GM19372 (cell line): ENCODE results near the gene CACNG7.

Experiments
- ATAC-seq: cut with Tn5 transposase; IDR thresholded peaks from one replicate; pipeline ENCODE4 v1.9.1; 2021; ENCODE audit warnings: mild to moderate bottlenecking, low read depth, moderate library complexity; ENCODE audit not compliant: unreplicated experiment

Gene CACNG7

DNA sequence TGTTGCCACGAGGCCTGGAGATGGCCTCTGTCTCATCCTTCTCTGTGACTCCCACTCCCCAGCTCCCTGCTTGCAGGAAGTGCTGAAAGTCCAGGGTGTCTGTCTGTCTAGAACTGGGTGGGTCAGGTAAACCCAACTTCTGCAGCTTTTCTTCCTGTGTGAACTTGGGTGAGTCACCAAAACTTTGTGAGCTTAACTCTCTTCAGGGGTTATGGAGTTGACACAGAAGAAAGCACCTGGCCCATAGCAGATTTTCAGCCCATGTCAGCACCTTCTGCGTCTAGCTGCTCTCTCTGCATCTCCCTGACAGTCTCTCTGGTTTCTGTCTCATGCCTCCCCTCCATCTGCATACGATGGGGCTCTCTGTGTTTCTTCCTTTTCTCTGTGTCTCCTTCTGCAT, 4.2 kb upstream of the CACNG7 start:
- no peak for ATAC-seq

DNA sequence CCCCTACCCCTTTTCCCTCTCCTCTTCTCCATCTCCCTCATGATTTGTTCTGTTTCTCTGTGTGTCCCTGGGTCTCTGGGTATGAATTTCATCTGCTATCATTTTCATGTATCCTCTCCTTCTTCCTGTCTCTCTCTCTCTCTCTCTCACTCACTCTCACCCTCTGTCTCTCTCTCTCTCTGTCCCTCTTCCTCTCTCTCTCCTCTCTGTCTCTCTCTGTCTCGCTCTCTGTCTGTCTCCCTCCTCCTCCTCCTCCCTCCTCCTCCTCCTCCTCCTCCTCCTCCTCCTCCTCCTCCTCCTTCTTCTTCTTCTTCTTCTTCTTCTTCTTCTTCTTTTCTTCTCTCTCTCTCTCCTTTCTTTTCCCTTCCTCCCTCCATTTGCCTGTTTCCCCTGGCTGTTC, 3.3 kb upstream of the CACNG7 start:
- no peak for ATAC-seq

DNA sequence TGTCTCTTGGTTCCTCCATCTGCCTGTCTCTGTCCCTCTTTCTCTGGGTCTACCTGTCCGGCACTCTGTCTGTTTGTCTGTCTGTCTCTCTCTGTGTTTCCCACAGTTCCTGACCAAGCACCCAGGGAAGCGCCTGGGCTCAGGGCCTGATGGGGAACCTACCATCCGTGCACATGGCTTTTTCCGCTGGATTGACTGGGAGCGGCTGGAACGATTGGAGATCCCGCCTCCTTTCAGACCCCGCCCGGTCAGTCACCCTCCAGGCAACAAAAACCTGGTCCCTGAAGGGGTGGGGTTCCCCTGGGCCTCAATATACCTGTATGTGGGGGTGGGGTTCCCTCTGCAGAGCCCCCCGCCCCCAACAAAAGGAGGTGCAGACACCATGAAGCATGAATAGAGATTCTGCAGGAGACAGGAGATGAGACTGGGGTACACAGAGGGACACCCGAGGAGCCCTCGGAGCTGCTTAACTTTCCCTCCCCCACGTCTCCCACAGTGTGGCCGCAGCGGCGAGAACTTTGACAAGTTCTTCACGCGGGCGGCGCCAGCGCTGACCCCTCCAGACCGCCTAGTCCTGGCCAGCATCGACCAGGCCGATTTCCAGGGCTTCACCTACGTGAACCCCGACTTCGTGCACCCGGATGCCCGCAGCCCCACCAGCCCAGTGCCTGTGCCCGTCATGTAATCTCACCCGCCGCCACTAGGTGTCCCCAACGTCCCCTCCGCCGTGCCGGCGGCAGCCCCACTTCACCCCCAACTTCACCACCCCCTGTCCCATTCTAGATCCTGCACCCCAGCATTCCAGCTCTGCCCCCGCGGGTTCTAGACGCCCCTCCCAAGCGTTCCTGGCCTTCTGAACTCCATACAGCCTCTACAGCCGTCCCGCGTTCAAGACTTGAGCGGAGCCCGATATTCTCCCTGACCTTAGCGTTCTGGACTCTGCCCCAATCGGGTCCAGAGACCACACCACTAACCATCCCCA, 2.6 kb upstream of the CACNG7 start:
- ATAC-seq, result no peak

DNA sequence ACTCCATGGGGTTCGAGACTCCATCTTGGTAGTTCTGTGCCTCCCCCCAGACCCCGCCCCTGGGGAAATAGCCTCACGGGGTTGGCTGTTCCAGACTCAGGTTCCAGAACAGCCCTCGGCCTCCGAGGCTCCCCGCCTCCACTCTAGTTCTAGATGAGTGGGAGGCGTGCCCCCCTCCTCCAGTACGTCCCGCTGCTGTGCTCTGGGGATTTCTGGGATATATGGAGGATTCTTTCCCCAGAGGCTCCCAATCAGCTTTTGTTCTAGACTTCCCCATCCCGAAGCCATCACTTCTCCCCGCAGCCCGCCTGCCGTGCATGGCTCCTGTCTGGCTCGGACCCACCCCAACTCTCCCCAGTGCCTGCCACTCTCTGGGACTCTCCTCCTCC, 1.9 kb upstream of the CACNG7 start:
- ATAC-seq, result no peak

DNA sequence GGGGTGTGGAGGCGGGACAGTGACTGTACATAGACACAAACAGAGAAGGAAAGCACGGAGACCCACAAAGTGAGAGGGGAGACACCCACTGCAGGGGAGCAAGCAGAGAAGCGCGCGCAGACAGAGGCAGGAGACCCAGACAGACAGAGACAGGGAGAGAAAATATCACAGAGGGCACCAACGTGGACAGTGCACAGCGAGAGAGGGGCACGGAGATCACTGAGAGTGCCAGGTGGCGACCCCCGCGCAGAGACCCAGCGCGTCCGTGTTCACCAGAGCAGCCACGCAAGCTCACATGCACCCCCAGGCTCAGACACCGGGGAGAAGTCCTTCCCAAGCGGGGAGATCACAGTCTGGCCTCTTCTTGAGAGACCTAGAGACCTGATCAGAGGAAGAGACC, 1.4 kb upstream of the CACNG7 start:
- ATAC-seq, result no peak

DNA sequence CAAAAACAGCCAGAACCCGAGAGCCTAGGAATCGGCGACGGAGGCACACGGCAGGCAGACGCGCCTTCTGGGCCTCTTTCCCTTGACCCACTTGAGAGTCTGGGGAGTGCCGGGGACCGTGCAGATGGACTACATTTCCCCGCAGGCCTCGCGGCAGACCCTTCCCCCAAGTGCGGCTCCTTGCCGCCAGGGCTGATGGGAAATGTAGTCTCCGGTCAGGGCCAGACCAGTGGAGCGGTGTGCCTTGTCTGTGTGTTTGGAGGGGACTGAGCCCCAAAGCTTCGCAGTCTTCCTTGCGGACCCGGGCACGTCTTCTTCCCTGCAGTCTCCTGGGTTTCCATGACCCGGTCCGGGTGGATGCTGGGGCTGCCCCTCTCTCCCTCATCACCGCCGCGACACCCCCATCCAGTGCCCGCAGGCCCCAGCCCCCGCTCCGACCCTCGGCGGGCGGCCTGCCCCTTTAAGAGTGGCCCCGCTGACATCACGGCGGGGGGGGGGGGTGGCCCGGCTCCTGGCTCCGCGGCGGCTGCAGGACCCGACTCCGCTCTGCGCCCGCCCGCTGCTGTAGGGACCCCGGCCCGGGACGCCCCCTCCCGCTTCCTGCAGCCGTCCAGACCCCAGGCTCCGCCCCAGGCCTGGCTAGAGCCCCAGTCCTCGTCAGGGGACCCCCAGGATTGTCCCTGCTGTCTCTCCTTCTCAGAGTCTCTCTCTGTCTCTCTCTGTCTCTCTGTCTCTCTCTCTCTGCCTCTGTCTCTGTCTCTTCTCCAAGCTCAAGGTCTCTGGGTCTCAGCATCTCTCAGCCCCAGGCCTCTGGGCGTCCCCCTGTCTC, 758 bp upstream of the CACNG7 start:
- ATAC-seq, result no peak

DNA sequence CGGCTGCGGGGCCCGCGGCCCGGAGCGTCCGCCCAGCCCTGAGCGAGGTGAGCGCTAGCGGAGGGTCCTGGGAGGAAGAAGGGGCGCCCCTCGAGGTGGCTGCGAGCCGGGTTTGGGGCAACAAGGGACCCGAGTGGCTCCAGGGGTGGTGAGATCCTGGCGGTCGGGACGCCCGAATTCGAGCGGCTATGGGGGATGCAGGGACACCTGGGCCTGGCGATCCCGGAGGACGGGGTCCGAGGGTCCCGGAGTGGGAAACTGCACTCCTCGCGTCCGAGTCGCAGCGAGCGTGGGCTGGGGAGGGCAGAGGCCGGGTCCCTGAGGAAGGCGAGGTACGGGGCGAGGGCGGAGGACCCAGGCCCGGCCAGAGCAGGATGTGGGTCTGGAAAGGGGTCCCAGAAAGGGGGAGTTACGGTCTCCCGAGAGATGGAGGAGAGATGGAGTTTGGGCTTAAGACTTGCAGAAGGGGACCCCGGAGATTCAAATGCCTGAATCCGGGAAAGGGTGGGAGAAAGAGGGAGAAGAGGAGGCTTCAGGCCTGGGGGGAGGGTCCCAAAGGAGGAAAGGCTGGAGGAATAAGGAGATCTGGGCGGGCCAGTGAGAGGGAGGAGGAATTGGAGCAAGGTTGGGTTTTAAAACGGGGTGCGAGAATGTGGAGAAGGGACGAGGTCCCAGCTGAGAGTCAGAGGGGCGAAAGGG, 542 bp downstream of the CACNG7 start:
- no peak for ATAC-seq

DNA sequence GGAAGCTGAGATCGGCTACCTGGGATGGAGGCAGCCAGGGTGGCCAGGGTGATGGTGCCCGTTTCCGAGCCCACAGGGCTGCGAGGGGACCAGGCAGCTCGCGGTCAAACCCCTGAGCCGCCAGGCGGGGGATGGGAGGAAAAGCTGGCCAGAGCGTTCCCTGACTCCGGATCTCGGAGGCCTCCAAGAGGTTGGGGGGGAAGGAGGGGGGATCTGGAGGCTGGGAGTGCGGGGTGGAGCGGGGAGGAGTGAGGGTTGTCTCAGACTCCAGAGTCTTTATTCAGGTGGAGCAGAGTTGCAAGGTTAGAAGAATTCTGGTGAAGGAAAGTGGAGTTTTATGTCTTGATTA, 1.1 kb downstream of the CACNG7 start:
- ATAC-seq, result no peak

DNA sequence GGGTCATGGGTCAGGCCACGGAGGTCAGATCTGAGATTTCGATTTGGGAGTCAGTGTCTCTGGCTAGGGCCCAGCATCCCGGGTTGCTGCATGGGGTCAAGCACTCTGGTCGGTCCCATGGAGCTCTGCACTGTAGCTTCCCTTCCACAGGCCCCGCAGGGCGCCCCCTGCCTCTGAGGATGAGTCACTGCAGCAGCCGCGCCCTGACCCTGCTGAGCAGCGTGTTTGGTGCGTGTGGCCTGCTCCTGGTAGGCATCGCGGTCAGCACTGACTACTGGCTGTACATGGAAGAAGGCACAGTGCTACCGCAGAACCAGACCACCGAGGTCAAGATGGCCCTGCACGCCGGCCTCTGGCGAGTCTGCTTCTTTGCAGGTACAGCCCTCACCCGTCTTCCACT, 3.6 kb downstream of the CACNG7 start:
- no peak for ATAC-seq

DNA sequence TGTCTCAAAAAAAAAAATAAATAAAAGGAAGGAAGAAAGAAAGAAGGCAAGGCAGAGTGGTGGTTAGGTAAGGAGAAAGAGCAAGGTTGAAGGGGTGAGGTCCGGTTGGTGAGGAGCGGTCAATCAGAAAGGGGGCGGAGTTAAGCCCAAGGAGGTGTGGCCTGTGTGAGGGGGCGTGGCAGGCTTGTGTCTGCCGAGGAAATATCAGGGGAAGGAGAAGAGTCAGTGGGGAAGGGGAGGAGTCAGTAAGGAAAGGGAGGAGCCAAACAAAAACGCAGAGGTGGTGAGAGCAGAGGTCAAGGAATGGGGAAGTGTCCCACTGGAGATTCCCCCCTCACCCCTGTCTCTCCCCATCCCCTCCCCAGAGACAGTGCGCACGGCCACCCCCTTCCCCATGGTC, 5.9 kb downstream of the CACNG7 start:
- ATAC-seq, result no peak

DNA sequence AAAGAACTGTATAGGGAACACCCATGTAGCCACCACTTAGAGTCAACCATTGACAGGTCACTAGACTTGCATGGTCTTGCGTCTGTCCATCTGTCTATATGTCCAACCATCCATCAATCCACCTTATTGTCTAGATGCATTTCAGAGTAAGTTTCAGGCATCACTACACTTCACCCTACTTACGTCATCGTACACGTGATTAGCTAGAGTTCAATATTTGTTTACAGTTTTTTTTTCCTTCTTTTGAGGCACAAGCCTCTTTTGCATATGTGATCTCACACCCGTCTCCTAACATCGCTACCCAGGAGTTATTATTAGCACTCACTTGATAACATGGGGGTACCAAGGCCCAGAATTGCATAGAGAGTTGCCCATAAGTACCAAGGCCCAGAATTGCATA, 6.9 kb downstream of the CACNG7 start:
- ATAC-seq, result no peak

DNA sequence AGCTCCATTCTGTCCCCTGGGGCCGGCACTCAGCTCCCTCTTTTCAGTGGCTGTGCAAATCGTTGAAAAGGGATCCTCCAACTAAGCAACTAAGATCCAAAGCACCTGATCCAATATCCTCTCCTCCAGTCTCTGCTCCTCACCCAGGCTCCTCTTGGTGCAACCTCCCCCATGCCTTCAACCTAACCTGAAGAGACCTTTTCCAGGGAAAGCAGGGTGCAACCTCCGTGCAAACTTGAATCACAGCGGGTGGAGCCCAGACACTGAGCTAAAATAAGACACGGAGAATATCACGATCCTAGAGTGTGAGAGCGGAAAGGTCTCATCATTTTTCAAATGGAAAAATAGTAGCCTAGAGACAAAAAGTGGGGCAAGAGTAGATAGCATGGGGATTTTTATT, 8.3 kb downstream of the CACNG7 start:
- no peak for ATAC-seq

DNA sequence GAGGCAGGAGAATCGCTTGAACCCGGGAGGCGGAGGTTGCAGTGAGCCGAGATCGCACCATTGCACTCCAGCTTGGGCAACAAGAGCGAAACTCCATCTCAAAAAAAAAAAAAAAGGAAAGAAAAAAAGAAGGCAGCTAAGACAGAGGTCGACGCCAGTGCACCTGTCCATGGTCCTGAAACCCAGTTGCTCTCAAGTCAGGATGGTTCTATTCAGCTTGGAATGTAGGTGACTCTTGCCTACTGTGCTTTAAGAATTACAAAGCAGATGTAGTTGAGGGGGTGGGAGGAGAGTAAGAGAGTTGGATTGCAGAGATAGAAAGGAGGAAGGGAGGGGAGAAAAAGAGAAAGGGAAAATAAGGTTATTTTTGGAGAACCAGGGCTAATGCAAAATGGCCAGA, 18.7 kb downstream of the CACNG7 start:
- no peak for ATAC-seq

DNA sequence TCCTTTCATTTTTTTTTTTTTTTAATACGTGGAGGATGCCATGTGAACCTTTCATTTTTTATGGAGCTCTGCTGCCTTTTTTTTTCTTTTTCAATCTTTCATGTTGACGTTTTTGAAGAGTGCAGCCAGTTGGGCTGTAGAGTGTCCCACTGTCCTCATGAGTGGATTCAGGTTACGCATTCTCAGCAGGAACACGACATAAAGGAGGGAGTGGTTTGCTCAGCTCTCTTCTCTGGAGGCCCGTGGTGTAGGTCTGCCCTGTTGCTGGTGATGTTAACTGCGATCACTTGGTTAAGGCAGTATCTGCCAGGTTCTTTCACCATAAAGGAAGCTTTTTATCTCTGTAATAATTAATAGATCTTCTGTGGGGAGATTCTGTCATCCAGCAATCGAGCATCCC, 27.0 kb downstream of the CACNG7 start:
- ATAC-seq, result no peak

DNA sequence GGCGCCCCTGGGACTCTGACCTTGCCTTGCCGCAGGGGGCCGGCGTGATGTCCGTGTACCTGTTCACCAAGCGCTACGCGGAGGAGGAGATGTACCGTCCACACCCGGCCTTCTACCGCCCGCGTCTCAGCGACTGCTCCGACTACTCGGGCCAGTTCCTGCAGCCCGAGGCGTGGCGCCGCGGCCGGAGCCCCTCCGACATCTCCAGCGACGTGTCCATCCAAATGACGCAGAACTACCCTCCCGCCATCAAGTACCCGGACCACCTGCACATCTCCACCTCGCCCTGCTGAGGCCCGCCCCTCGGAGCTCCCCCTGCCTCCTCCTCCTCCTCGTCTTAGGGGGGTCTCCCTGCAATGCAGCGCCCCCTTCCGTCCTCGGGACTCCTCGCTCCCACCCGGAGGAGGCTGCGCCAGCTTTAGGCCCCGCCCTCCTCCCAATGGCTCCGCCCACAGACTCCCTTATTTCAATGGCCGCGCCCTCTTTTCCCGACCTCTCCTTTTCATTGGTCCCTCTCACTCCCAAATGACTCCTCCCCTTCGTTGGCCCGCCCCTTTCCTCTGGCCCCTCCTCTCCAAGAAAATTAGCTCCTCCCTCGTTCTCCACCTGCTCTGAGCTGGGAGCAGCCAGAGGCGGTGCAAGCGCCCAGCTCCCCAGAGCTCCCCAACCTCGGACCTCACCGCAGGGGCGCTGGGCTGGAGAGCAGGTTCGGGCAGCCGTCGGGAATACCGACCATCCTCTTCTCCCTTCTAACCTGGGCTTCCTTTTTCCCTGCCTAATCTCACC, 33.1 kb downstream of the CACNG7 start:
- ATAC-seq, result no peak

DNA sequence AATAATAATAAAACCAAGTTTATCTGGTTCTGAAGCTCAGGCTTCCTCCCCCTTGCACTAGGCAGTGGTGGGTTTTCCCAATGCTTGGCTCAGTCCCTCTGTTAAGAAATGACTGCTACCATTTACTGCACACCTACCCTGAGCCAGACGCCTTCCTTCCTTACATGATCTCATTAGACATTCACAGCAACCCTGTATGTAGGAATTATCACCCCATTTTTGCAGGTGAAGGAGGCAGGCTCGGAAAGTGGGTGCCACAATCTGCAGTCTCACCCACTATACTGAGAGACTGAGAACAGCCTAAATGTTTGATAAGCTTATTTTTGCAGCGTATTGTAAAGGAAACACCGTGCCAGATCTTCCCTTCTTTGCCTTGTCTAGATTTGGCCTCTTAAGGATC, 35.3 kb downstream of the CACNG7 start:
- no peak for ATAC-seq

DNA sequence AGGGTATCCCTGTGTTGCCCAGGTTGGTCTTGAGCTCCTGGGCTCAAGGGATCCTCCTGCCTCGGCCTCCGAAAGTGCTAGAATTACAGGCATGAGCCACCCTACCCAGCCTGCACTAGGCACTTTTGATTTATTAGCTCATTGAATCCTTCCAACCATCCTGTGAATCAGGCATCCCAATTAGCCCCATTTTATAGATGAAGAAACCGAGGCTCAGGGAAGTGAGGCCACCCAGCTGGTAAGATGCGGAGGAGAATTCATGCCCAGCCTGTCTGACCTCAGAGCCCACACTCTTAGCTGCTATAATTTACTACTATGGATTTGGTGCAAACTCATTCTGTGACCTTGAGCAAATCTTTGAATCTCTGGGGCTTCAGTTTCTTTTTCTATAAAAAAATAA, 35.9 kb downstream of the CACNG7 start:
- no peak for ATAC-seq

DNA sequence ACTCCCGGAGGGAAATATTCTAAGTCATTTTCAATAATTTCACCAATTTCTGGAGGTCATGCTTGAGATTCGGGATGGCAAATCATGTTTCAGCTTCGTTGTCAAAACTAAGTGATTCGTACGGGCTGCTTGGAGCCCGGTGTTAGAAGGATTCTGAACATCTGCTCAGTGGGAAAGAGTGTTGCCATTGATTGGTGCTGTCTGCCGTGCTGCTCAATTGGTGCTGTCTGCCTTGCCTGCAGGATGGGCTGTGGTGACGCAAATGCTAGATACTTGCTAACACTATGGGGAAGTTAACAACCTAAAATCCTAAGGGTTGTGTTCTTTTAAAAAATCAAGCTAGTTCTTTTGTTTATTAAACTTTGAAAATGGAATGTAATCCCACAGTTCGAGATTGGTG, 36.4 kb downstream of the CACNG7 start:
- ATAC-seq, result no peak

DNA sequence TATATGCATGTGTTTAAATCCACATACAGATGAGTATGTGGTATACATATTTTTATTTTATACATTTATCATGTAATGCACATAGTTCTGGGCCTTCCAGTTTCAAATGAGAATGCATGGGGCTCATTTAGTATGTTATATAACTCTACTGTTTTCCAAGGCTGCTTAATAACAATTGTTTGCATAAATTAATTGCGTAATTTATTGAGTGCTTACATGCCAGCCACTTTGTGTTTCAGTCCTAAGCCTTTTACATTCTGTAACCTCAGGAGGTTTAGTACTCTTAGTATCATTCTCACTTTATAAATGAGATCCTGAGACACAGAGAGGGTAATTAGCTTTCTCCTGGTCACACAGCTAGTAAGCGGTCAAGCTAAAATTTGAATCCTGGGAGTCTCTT, 36.9 kb downstream of the CACNG7 start:
- ATAC-seq, result no peak

DNA sequence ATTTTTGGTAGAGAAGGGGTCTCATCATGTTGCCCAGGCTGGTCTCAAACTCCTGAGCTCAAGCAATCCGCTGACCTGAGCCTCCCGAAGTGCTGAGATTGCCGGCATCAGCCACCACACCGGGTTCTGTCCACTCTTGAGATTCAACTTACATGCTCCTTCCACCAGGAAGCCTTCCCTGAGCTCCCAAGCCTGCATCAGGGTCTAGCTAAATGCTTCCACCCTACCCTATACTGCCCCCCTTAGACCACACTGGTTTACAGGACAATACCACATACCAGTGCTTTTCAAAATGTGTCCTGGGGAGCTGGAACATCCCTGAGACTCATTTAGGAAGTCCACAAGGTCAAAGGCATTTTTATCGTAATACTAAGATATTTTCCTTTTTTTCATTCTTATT, 38.5 kb downstream of the CACNG7 start:
- ATAC-seq, result no peak
